Measurements from ENCODE around the gene ZNF524. TPM values are rescaled to one million over a fixed set of nuclear protein-coding genes. Genes with fewer than 3 reads are reported as not detected.

Gene ZNF524
- total RNA-seq, 2 donors from 2014 or later = 29.7 to 45.4 TPM

- WGBS, 2 donors = 93 to 94% methylated on average over 26 to 39 of the region's 73 CpGs
- Histone ChIP-seq H3K27ac (no peak overlapping the region), H3K9me3 (no peaks in the 10 kb centered on the region), H3K4me1 (no peaks in the 10 kb centered on the region), H3K27me3 (no peaks in the 10 kb centered on the region), H3K4me3 (no peak overlapping the region), H3K36me3 (replicated peaks in 1 of 2; ENCODE audit: insufficient read depth in 1 of 2, low read depth in 2 of 2) (peaks cover 0 to 5% of the 10 kb centered on the region in 2 donors)
- TF ChIP-seq POLR2A (IDR thresholded peaks at IDR 0.05) (no peak), CTCF (IDR thresholded peaks at IDR 0.05) (no peak)
- ATAC-seq = no peak
- intact Hi-C loops (cut with DNase I) = no loop called here
- DNase-seq = no peak
Measured at GRCh38 chr19:55592391-55593090, 7.5 kb upstream of the ZNF524 start.

- 81 to 93% methylated on average over 44 to 45 of the region's 68 CpGs for WGBS, 2 donors
- Histone ChIP-seq H3K27me3 (no peaks in the 10 kb centered on the region), H3K36me3 (replicated peaks in 1 of 2; ENCODE audit: insufficient read depth in 1 of 2, low read depth in 2 of 2) (peaks cover 0 to 5% of the 10 kb centered on the region in 2 donors), H3K27ac (no peak overlapping the region), H3K9me3 (no peaks in the 10 kb centered on the region), H3K4me1 (peaks cover under 1% of the 10 kb centered on the region), H3K4me3 (no peak overlapping the region)
- ATAC-seq (no peak), DNase-seq (no peak)
- TF ChIP-seq CTCF (IDR thresholded peaks at IDR 0.05) (no peak), POLR2A (IDR thresholded peaks at IDR 0.05) (no peak)
- intact Hi-C loops (cut with DNase I) = no loop called here
Measured at GRCh38 chr19:55593096-55593772, 6.9 kb upstream of the ZNF524 start.

- TF ChIP-seq CTCF (IDR thresholded peaks at IDR 0.05) (no peak), POLR2A (IDR thresholded peaks at IDR 0.05) (no peak)
- Histone ChIP-seq H3K27me3 (no peaks in the 10 kb centered on the region), H3K9me3 (no peaks in the 10 kb centered on the region), H3K4me3 (no peak overlapping the region), H3K36me3 (replicated peaks in 1 of 2; ENCODE audit: insufficient read depth in 1 of 2, low read depth in 2 of 2) (peaks cover 0 to 5% of the 10 kb centered on the region in 2 donors), H3K4me1 (peaks cover 9% of the 10 kb centered on the region), H3K27ac (no peak overlapping the region)
- ATAC-seq = no peak
- intact Hi-C loops (cut with DNase I) = no loop called here
- WGBS, 2 donors = 82 to 88% methylated on average over 4 of the region's 4 CpGs
- no peak for DNase-seq
Measured at GRCh38 chr19:55594996-55595545, 5.0 kb upstream of the ZNF524 start.

- no peaks in the 10 kb centered on the region for H3K27me3 ChIP-seq
- TF ChIP-seq CTCF (IDR thresholded peaks at IDR 0.05) = no peak
- no peak for TF ChIP-seq POLR2A (IDR thresholded peaks at IDR 0.05)
- intact Hi-C loops (cut with DNase I) = no loop called here
- no peak for DNase-seq
- no peak overlapping the region for H3K4me3 ChIP-seq
- H3K27ac ChIP-seq = no peak overlapping the region
- H3K36me3 ChIP-seq (replicated peaks in 1 of 2; ENCODE audit: insufficient read depth in 1 of 2, low read depth in 2 of 2) = peaks cover 0 to 5% of the 10 kb centered on the region in 2 donors
- ATAC-seq = no peak
- no peaks in the 10 kb centered on the region for H3K9me3 ChIP-seq
- 97 to 98% methylated on average over 3 of the region's 3 CpGs for WGBS, 2 donors
- peaks cover 15% of the 10 kb centered on the region for H3K4me1 ChIP-seq
Measured at GRCh38 chr19:55596304-55596703, 3.8 kb upstream of the ZNF524 start.

All from body of pancreas (tissue), 4 donors.